SK-N-SH (cell line): ENCODE results near the gene KCTD7.
A peak's percentile ranks its signal among the peaks of the same experiment; 100 is the strongest.

Experiments
- CHD2 ChIP-seq: fragments of 150-350 bp; IDR thresholded peaks from 2 replicates; pipeline ENCODE4 v1.6.1; 2018; ENCODE audit warnings: low read length; ENCODE audit not compliant: partially characterized antibody
- EP300 ChIP-seq, 2 experiments: IDR thresholded peaks; 2 replicates each; pipeline versions ENCODE4 v1.4.0 to v1.6.1; 2012; ENCODE audit warnings: borderline replicate concordance in 1 of 2, low read depth in 1 of 2, low read length in 1 of 2
- FOSL2 ChIP-seq: IDR thresholded peaks from 2 replicates; pipeline ENCODE4 v1.4.0; 2012; ENCODE audit warnings: low read depth, mild to moderate bottlenecking, moderate library complexity, borderline replicate concordance
- FOXJ3 ChIP-seq: sonication (generic); formaldehyde crosslinking; IDR thresholded peaks from 2 replicates; pipeline ENCODE4 v1.5.1; 2020; ENCODE audit warnings: mild to moderate bottlenecking, missing genetic modification reagents
- GATA2 ChIP-seq: sonication (generic); formaldehyde crosslinking; IDR thresholded peaks from 2 replicates; pipeline ENCODE4 v1.5.0; 2020; ENCODE audit warnings: mild to moderate bottlenecking, missing genetic modification reagents
- MXI1 ChIP-seq: IDR thresholded peaks from 2 replicates; pipeline ENCODE4 v1.6.1; 2012; ENCODE audit warnings: mild to moderate bottlenecking, low read depth, low read length, improper control_type of control experiment
- POLR2AphosphoS5 ChIP-seq: IDR thresholded peaks from 2 replicates; pipeline ENCODE4 v1.6.1; 2012; ENCODE audit warnings: low read depth, low read length
- RFX5 ChIP-seq: IDR thresholded peaks from 2 replicates; pipeline ENCODE4 v1.6.1; 2012; ENCODE audit warnings: mild to moderate bottlenecking, improper control_type of control experiment, low read length
- RXRA ChIP-seq: IDR thresholded peaks from 2 replicates; pipeline ENCODE4 v1.4.0; 2012; ENCODE audit warnings: low read depth, mild to moderate bottlenecking, borderline replicate concordance
- TAF1 ChIP-seq: IDR thresholded peaks from 2 replicates; pipeline ENCODE4 v1.6.1; 2012; ENCODE audit warnings: low read depth, mild to moderate bottlenecking, low read length, moderate library complexity, borderline replicate concordance
- TF ChIP-seq, protein P1 (sequence below): fragments of 200-600 bp; sonication (generic); IDR thresholded peaks from 2 replicates; pipeline ENCODE4 v1.6.1; 2017; ENCODE audit warnings: antibody characterized with exemption, mild to moderate bottlenecking, moderate library complexity
- TF ChIP-seq, protein P2 (sequence below): IDR thresholded peaks from 2 replicates; pipeline ENCODE4 v1.6.1; 2012; ENCODE audit warnings: mild to moderate bottlenecking, low read depth, low read length, moderate library complexity
- TF ChIP-seq, protein P3 (sequence below): IDR thresholded peaks from 2 replicates; pipeline ENCODE4; 2012

DNA sequence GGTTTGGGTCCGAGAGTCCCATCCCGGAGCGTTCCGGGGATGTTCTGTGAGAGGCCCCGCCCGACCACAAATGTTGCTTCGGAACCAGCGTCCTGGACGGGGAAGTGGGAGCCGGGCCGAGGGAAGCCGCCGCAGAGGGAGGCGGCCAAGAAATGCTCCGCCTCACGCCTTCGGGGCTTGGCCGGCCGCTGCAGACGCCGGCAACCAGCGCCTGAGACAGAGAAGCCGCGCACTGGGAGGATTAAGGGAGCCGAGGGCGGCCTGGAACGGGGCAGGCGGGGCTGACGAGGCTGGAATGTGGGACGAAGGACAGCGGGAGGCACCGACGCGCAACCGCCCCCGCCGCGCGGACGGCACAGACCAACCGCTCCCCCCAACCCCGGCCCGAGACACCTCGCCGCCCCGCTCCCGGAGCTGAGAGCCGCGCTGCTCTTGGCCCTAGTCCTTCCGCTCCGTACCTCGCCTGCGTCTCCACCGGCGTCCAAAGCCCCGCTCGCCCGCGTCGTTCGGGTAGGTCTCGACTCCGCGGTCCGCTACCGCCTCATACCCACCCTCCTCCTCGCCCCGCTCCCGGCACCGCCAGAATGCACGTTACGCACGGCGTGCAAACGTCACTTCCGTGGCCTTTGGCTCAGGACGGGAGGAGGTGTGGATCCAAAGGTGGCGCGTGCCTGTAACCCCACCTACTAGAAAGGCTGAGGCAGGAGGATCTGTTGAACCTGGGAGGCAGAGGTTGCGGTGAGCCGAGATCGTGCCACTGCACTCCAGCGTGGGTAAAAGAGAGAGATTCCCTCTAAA lies 36.7 kb upstream of the KCTD7 start:
- TF ChIP-seq, protein P1, sequence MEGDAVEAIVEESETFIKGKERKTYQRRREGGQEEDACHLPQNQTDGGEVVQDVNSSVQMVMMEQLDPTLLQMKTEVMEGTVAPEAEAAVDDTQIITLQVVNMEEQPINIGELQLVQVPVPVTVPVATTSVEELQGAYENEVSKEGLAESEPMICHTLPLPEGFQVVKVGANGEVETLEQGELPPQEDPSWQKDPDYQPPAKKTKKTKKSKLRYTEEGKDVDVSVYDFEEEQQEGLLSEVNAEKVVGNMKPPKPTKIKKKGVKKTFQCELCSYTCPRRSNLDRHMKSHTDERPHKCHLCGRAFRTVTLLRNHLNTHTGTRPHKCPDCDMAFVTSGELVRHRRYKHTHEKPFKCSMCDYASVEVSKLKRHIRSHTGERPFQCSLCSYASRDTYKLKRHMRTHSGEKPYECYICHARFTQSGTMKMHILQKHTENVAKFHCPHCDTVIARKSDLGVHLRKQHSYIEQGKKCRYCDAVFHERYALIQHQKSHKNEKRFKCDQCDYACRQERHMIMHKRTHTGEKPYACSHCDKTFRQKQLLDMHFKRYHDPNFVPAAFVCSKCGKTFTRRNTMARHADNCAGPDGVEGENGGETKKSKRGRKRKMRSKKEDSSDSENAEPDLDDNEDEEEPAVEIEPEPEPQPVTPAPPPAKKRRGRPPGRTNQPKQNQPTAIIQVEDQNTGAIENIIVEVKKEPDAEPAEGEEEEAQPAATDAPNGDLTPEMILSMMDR: no peak
- TF ChIP-seq EP300 (IDR thresholded peaks at IDR 0.05; ENCODE audit: borderline replicate concordance in 1 of 2, low read depth in 1 of 2, low read length in 1 of 2) (peak in 1 of 2 experiments; percentile 41; a peak in 1 of 4 replicates), POLR2AphosphoS5 (peak; percentile 92), FOSL2 (no peak), GATA2 (CRISPR knock-in tag) (peak; percentile 62), MXI1 (peak; percentile 97), RFX5 (no peak), FOXJ3 (CRISPR knock-in tag) (no peak; the same call in 1 of the 2 replicates), RXRA (no peak), CHD2 (peak; percentile 86), TAF1 (peak; percentile 89)
- TF ChIP-seq, protein P2, sequence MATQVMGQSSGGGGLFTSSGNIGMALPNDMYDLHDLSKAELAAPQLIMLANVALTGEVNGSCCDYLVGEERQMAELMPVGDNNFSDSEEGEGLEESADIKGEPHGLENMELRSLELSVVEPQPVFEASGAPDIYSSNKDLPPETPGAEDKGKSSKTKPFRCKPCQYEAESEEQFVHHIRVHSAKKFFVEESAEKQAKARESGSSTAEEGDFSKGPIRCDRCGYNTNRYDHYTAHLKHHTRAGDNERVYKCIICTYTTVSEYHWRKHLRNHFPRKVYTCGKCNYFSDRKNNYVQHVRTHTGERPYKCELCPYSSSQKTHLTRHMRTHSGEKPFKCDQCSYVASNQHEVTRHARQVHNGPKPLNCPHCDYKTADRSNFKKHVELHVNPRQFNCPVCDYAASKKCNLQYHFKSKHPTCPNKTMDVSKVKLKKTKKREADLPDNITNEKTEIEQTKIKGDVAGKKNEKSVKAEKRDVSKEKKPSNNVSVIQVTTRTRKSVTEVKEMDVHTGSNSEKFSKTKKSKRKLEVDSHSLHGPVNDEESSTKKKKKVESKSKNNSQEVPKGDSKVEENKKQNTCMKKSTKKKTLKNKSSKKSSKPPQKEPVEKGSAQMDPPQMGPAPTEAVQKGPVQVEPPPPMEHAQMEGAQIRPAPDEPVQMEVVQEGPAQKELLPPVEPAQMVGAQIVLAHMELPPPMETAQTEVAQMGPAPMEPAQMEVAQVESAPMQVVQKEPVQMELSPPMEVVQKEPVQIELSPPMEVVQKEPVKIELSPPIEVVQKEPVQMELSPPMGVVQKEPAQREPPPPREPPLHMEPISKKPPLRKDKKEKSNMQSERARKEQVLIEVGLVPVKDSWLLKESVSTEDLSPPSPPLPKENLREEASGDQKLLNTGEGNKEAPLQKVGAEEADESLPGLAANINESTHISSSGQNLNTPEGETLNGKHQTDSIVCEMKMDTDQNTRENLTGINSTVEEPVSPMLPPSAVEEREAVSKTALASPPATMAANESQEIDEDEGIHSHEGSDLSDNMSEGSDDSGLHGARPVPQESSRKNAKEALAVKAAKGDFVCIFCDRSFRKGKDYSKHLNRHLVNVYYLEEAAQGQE: peak; percentile 11; the same call in 1 of the 2 replicates
- TF ChIP-seq, protein P3, sequence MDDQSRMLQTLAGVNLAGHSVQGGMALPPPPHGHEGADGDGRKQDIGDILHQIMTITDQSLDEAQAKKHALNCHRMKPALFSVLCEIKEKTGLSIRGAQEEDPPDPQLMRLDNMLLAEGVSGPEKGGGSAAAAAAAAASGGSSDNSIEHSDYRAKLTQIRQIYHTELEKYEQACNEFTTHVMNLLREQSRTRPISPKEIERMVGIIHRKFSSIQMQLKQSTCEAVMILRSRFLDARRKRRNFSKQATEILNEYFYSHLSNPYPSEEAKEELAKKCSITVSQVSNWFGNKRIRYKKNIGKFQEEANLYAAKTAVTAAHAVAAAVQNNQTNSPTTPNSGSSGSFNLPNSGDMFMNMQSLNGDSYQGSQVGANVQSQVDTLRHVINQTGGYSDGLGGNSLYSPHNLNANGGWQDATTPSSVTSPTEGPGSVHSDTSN: no peak
